Pancreas (tissue), 10 donors: ENCODE results near the gene ACP4. TPM values are rescaled to one million over a fixed set of nuclear protein-coding genes. Genes with fewer than 3 reads are reported as not detected.
"Not testable (repeated sequence)": the region's sequence is repeated elsewhere in the genome, so short reads cannot be mapped to it uniquely, and the experiment has no call there.

Experiments
- ATAC-seq, 4 donors: fragments of 200-7000 bp; cut with Tn5 transposase; one replicate each; pipeline versions ENCODE4 v1.8.0 to v1.9.1; 2020; ENCODE audit warnings: mild to moderate bottlenecking in 4 of 4, moderate library complexity in 4 of 4
- DNase-seq, 6 donors: peaks; one replicate each; pipeline ENCODE4 v3.0.0-alpha.2; 2020
- FAIRE-seq: peaks from 2 replicates; lab custom pipeline; 2012; peaks lifted over from hg19 to GRCh38; lab: Jason Lieb, UNC
- H3K27ac ChIP-seq, 4 donors: fragments of 200-600 bp; sonication (generic); 1 replicate in 3 of 4; 2 replicates in 1 of 4; pipeline versions ENCODE4 v1.5.0 to v1.8.0; 2020
- H3K27me3 ChIP-seq, 4 donors: fragments of 200-600 bp; one replicate each; pipeline ENCODE4 v1.8.0; 2021
- H3K36me3 ChIP-seq, 3 donors: fragments of 200-600 bp; sonication (generic) in 1 of 3; one replicate each; pipeline versions ENCODE4 v1.5.0 to v1.8.0; 2020 to 2021
- H3K4me1 ChIP-seq, 3 donors: fragments of 200-600 bp; one replicate each; pipeline ENCODE4 v1.8.0; 2021
- H3K4me3 ChIP-seq, 4 donors: fragments of 200-600 bp; sonication (generic) in 2 of 4; one replicate each; pipeline versions ENCODE4 v1.5.0 to v1.8.0; 2020 to 2021
- H3K9me3 ChIP-seq, 4 donors: fragments of 200-600 bp; one replicate each; pipeline ENCODE4 v1.8.0; 2021
- WGBS, 2 donors: extraction: QIAGEN DNeasy Blood & Tissue Kit; methylation state at CpG; one replicate each; pipeline ENCODE4 v1.1.7; 2013; 5-methylcytosine and 5-hydroxymethylcytosine counted together
- intact Hi-C, 3 donors: fragments of 100-400 bp; cut with DNase I; formaldehyde crosslinking; loops; one replicate each; pipeline versions ENCODE4 v1.11.1 to v1.14.2; 2022
- polyA plus RNA-seq, 2 donors: library from polyadenylated mRNA; stranded (reverse); fragments of 200-250 nt; gene quantifications; one replicate each; pipeline ENCODE4 v1.2.3, GENCODE V29; 2013
- total RNA-seq, 6 donors: library from RNA; stranded (reverse); fragmentation: NEBNext Ultra II Directional in 4 of 6; extraction: Animal tissue kit (Norgen Biotek cat#: 25700) in 4 of 6; gene quantifications; one replicate each; pipeline versions ENCODE4 v1.2.1 to v1.2.4, GENCODE V29; 2021 to 2023
- TF ChIP-seq, protein P1 (sequence below), 4 donors: fragments of 200-600 bp; sonication (generic) in 3 of 4; IDR thresholded peaks; one replicate each; pipeline versions ENCODE4 v1.5.0 to v1.8.0; 2021; ENCODE audit warnings: antibody characterized with exemption in 4 of 4
- donor health status: healthy with polysubstance abuse.
- donor health status: DM: no; HTN: no; CAD: no; lungs with moderate emphysema.
- donor health status: DM: no; HTN: no; CAD: no.
- donor health status: control.
- donor health status: control.
- donor health status: Bipolar disorder and iron deficiency.
- donor health status: DM: yes; HTN: yes; CAD: no.
- donor health status: DM: no; HTN: no; CAD: no.
- donor health status: DM: no; HTN: no; CAD: no.
- donor health status: DM: yes; HTN: yes; CAD: no.

The ACP4 gene
- total and polyA plus RNA-seq, 8 donors = not detected

DNA sequence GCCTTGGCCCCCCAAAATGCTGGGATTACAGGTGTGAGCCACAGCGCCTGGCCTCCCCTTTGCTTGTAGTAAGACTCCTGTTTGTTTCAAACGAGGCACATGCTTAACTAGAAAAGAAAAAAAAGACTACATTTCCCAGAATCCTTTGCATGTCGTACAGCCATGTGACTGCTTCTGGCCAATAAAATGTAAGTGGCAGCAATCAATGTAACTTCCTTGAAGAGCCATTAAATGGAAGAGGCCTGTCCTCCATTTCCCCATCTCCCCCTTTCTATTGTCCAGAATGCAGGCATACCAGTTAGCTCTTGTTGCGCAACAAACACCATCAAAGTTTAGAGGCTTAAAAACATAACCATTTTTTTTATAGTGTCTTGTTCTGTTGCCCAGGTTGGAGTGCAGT, 30.3 kb upstream of the ACP4 start:
- FAIRE-seq (no peak), ATAC-seq (no peak), DNase-seq (no peak)
- Histone ChIP-seq H3K4me3 (no peak overlapping the region), H3K27ac (no peak overlapping the region), H3K27me3 (no peaks in the 10 kb centered on the region), H3K36me3 (no peaks in the 10 kb centered on the region), H3K4me1 (no peaks in the 10 kb centered on the region), H3K9me3 (no peaks in the 10 kb centered on the region)
- WGBS, 2 donors = 68 to 72% methylated on average over 4 of the region's 4 CpGs
- intact Hi-C loops = no loop called here
- TF ChIP-seq, protein P1, sequence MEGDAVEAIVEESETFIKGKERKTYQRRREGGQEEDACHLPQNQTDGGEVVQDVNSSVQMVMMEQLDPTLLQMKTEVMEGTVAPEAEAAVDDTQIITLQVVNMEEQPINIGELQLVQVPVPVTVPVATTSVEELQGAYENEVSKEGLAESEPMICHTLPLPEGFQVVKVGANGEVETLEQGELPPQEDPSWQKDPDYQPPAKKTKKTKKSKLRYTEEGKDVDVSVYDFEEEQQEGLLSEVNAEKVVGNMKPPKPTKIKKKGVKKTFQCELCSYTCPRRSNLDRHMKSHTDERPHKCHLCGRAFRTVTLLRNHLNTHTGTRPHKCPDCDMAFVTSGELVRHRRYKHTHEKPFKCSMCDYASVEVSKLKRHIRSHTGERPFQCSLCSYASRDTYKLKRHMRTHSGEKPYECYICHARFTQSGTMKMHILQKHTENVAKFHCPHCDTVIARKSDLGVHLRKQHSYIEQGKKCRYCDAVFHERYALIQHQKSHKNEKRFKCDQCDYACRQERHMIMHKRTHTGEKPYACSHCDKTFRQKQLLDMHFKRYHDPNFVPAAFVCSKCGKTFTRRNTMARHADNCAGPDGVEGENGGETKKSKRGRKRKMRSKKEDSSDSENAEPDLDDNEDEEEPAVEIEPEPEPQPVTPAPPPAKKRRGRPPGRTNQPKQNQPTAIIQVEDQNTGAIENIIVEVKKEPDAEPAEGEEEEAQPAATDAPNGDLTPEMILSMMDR (IDR thresholded peaks at IDR 0.05) = no peak

GRCh38 chr19:50761501-50761900, 28.7 kb upstream of the ACP4 start:
- H3K9me3 ChIP-seq, H3K4me1 ChIP-seq, intact Hi-C loops, DNase-seq, H3K36me3 ChIP-seq, ATAC-seq, H3K4me3 ChIP-seq, FAIRE-seq, H3K27me3 ChIP-seq, H3K27ac ChIP-seq: not testable (repeated sequence)
- WGBS, 2 donors = 29 to 39% methylated on average over 3 of the region's 3 CpGs

GRCh38 chr19:50763521-50763920, 26.7 kb upstream of the ACP4 start:
- intact Hi-C loops, H3K27ac ChIP-seq, H3K36me3 ChIP-seq, H3K4me1 ChIP-seq, H3K27me3 ChIP-seq, FAIRE-seq, DNase-seq, H3K9me3 ChIP-seq, H3K4me3 ChIP-seq, ATAC-seq: not testable (repeated sequence)
- 43 to 58% methylated on average over 9 to 12 of the region's 13 CpGs for WGBS, 2 donors

DNA sequence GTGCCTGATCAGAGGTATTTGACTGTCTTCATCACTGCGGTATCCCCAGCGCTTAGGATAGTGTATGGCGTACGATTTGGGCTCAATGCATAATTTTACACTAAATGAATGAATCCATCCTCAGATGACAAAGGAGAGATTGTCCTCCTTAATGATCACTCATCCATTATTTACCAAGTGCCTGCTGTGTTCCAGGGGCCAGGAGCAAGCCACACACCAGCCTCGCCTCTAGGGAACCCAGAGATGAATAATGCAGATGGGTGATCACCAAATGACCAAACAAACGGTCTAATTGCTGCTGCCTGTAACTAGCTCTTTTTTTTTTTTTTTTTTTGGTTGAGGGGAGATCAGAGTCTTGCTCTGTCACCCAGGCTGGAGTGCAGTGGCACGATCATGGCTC, 25.8 kb upstream of the ACP4 start:
- WGBS, 2 donors = 48 to 55% methylated on average over 7 of the region's 7 CpGs
- FAIRE-seq = no peak
- DNase-seq = no peak
- H3K36me3 ChIP-seq = no peaks in the 10 kb centered on the region
- no peak overlapping the region for H3K27ac ChIP-seq
- no peaks in the 10 kb centered on the region for H3K4me1 ChIP-seq
- no peaks in the 10 kb centered on the region for H3K9me3 ChIP-seq
- H3K4me3 ChIP-seq = no peak overlapping the region
- intact Hi-C loops = no loop called here
- ATAC-seq = no peak
- H3K27me3 ChIP-seq = no peaks in the 10 kb centered on the region
- TF ChIP-seq, protein P1 (IDR thresholded peaks at IDR 0.05) = no peak

- H3K36me3 ChIP-seq, H3K9me3 ChIP-seq, intact Hi-C loops, ATAC-seq, FAIRE-seq, DNase-seq, H3K27me3 ChIP-seq, H3K4me3 ChIP-seq, H3K4me1 ChIP-seq, H3K27ac ChIP-seq: not testable (repeated sequence)
- 54 to 69% methylated on average over 10 to 12 of the region's 12 CpGs for WGBS, 2 donors
These were observed 23.5 kb upstream of the ACP4 start for GRCh38 chr19:50766746-50767145.

DNA sequence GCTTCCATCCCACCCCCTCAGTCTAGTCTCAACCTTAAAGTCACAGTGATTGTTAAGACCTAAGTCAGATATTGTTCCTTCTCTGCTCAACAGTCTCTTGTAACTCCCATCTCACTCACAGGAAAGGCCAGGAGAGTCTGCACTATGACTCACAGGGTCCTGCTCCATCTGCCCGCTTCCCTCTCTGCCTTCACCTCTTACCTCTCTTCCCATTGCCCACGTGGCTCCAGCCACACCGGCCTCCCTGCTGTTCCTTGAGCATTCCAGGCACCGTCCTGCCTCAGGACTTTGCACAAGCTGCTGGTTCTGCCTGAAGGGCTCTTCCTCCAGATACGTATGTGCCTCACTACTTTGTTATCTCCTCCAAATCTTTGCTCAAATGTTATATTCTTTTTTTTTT, 23.0 kb upstream of the ACP4 start:
- intact Hi-C loops, H3K36me3 ChIP-seq, H3K27me3 ChIP-seq, H3K9me3 ChIP-seq, H3K4me3 ChIP-seq, ATAC-seq, H3K4me1 ChIP-seq, DNase-seq, H3K27ac ChIP-seq, FAIRE-seq: not testable (repeated sequence)
- 21 to 28% methylated on average over 5 of the region's 5 CpGs for WGBS, 2 donors

DNA sequence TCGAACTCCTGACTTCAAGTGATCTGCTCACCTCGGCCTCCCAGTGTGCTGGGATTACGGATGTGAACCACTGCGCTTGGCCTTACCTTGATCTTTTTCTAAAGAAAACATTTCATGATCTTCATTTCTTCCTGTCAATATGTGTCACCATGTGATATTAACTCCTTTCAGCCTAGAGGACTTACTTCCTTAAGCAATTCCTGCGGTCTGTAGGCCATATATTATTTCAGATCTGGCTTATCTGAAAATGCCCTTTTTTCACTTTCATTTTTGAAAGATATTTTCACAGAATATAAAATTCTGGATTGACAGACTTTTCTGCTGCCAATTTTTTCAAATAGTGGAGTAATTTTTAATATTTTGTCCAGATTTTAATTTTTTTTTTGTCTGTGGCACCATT, 21.9 kb upstream of the ACP4 start:
- no peak overlapping the region for H3K27ac ChIP-seq
- no peaks in the 10 kb centered on the region for H3K9me3 ChIP-seq
- H3K36me3 ChIP-seq = no peaks in the 10 kb centered on the region
- H3K4me3 ChIP-seq = no peak overlapping the region
- DNase-seq = no peak
- ATAC-seq = no peak
- FAIRE-seq = no peak
- TF ChIP-seq, protein P1 (IDR thresholded peaks at IDR 0.05) = no peak
- WGBS, 2 donors = 42 to 55% methylated on average over 5 of the region's 5 CpGs
- H3K27me3 ChIP-seq = no peaks in the 10 kb centered on the region
- no peaks in the 10 kb centered on the region for H3K4me1 ChIP-seq
- intact Hi-C loops = no loop called here

DNA sequence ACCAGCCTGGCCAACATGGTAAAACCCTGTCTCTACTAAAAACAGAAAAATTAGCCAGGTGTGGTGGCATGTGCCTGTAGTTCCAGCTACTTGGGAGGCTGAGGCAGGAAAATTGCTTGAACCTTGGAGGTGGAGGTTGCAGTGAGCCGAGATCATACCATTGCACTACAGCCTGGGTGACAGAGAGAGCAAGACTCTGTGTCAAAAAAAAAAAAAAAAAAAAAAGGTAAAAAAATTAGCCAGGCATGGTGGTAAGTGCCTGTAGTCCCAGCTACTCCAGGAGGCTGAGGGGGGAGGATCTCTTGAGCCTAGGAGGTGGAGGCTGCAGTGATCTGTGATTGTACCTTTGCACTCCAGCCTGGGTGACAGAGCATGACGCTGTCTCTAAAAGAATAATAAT, 20.1 kb upstream of the ACP4 start, which contains the start of gene GPR32:
TSS of gene GPR32 (plus strand) at position 301 of the 400 bp plus-strand sequence. CDS start 137 bp downstream, outside the sequence.
- intact Hi-C loops, H3K27ac ChIP-seq, H3K4me3 ChIP-seq, H3K36me3 ChIP-seq, H3K4me1 ChIP-seq, ATAC-seq, DNase-seq, H3K9me3 ChIP-seq, FAIRE-seq, H3K27me3 ChIP-seq: not testable (repeated sequence)
- 56 to 60% methylated on average over 2 of the region's 2 CpGs for WGBS, 2 donors
